ENCODE measurements around the gene ANK3.

Gene ANK3

GRCh38 chr10:60413306-60414012 is 23.8 kb upstream of the ANK3 start (continued):
- no peak for TF ChIP-seq PRDM4 (tag by site-specific recombination; IDR thresholded peaks at IDR 0.05)

- Histone ChIP-seq H3K4me1 (ENCODE audit: control insufficient read depth, insufficient read depth, low read length) (no peaks in the 10 kb centered on the region), H3K4me3 (ENCODE audit: low read depth, low read length) (no peak overlapping the region), H3K36me3 (ENCODE audit: control insufficient read depth in 2 of 2, insufficient read depth in 1 of 2, low read length in 2 of 2) (no peaks in the 10 kb centered on the region), H3K9me3 (ENCODE audit: control insufficient read depth, insufficient read depth, low read depth, low read length) (no peaks in the 10 kb centered on the region), H3K27ac (ENCODE audit: extremely low read depth, low read depth, low read length) (no peak overlapping the region)
- ChIA-PET POLR2A (no interaction called here), CTCF (no interaction called here)
- TF ChIP-seq ZNF23 (tag by site-specific recombination; IDR thresholded peaks at IDR 0.05; ENCODE audit: borderline replicate concordance): no peak
- TF ChIP-seq ZFP3 (tag by site-specific recombination; IDR thresholded peaks at IDR 0.05; ENCODE audit: low read depth): no peak
- no peak for TF ChIP-seq ZBTB11 (tag by site-specific recombination; conservative IDR thresholded peaks at IDR 0.05; ENCODE audit: low read depth)
- TF ChIP-seq ZXDB (tag by site-specific recombination; IDR thresholded peaks at IDR 0.05): no peak
- no peak for TF ChIP-seq ZNF157 (tag by site-specific recombination; IDR thresholded peaks at IDR 0.05)
- TF ChIP-seq OVOL3 (tag by site-specific recombination; IDR thresholded peaks at IDR 0.05): no peak
- no peak for TF ChIP-seq ZNF596 (tag by site-specific recombination; IDR thresholded peaks at IDR 0.05)
- TF ChIP-seq PRDM4 (tag by site-specific recombination; IDR thresholded peaks at IDR 0.05): no peak
- TF ChIP-seq ZNF133 (tag by site-specific recombination; IDR thresholded peaks at IDR 0.05): no peak
- TF ChIP-seq ZNF701 (tag by site-specific recombination; IDR thresholded peaks at IDR 0.05): no peak
- TF ChIP-seq ZNF350 (tag by site-specific recombination; IDR thresholded peaks at IDR 0.05): no peak
- TF ChIP-seq ZNF121 (tag by site-specific recombination; IDR thresholded peaks at IDR 0.05): no peak
- no peak for TF ChIP-seq ZNF473 (tag by site-specific recombination; IDR thresholded peaks at IDR 0.05)
- no peak for TF ChIP-seq ZNF10 (tag by site-specific recombination; IDR thresholded peaks at IDR 0.05)
- no peak for TF ChIP-seq ZSCAN23 (tag by site-specific recombination; IDR thresholded peaks at IDR 0.05)
- no peak for TF ChIP-seq SALL2 (tag by site-specific recombination; IDR thresholded peaks at IDR 0.05; ENCODE audit: borderline replicate concordance)
These were observed 21.3 kb upstream of the ANK3 start for GRCh38 chr10:60410970-60411369.
